Activated T-cell treated with anti-CD3 and anti-CD28 coated beads, Interleukin-2, amount 50 U/mL, for 72 hours (primary cell): ENCODE results near the gene RPIA. TPM values are rescaled to one million over a fixed set of nuclear protein-coding genes. Genes with fewer than 3 reads are reported as not detected.
"Not testable (repeated sequence)": the region's sequence is repeated elsewhere in the genome, so short reads cannot be mapped to it uniquely, and the experiment has no call there.

ENCODE experiments used
- ATAC-seq, 2 donors: fragments of 150-1000 bp; cut with Tn5 transposase; replicated peaks in 1 of 2; 2 replicates each; pipeline ENCODE4 v1.10.0; 2021; ENCODE audit warnings: moderate library complexity in 2 of 2, mild to moderate bottlenecking in 1 of 2
- DNase-seq, 2 donors: peaks; one replicate each; pipeline ENCODE4 v3.0.0; 2021 to 2022; ENCODE audit warnings: mixed read lengths in 1 of 2
- H3K27ac Mint-ChIP-seq: one replicate; pipeline ENCODE4 v1.8.0; 2022; ENCODE audit warnings: mild to moderate bottlenecking, moderate library complexity, mixed read lengths
- H3K27me3 Mint-ChIP-seq: one replicate; pipeline ENCODE4 v1.8.0; 2022; ENCODE audit warnings: low read depth, mixed read lengths
- H3K36me3 Mint-ChIP-seq, 2 donors: one replicate each; pipeline ENCODE4 v1.8.0; 2022; ENCODE audit warnings: mixed read lengths in 2 of 2, mild to moderate bottlenecking in 1 of 2; ENCODE audit not compliant: insufficient read depth in 2 of 2
- H3K4me1 Mint-ChIP-seq: one replicate; pipeline ENCODE4 v1.8.0; 2022; ENCODE audit warnings: low read depth, mixed read lengths
- H3K4me3 Mint-ChIP-seq, 2 donors: one replicate each; pipeline ENCODE4 v1.8.0; 2022; ENCODE audit warnings: mild to moderate bottlenecking in 2 of 2, mixed read lengths in 2 of 2, moderate library complexity in 2 of 2
- H3K9me3 Mint-ChIP-seq, 2 donors: one replicate each; pipeline ENCODE4 v1.8.0; 2022; ENCODE audit warnings: mixed read lengths in 2 of 2
- total RNA-seq, 2 donors: library from RNA; stranded (reverse); gene quantifications; one replicate each; pipeline ENCODE4 v1.2.3, GENCODE V29; 2022

RPIA gene
- total RNA-seq, 2 donors from 2014 or later: 32.3 to 43.8 TPM

- H3K4me3 Mint-ChIP-seq, H3K36me3 Mint-ChIP-seq, H3K4me1 Mint-ChIP-seq, ATAC-seq, H3K9me3 Mint-ChIP-seq, DNase-seq, H3K27me3 Mint-ChIP-seq, H3K27ac Mint-ChIP-seq: not testable (repeated sequence)
Observed at GRCh38 chr2:88773233-88774028, 82.0 kb downstream of the RPIA start.

- DNase-seq, H3K27me3 Mint-ChIP-seq, H3K4me1 Mint-ChIP-seq, H3K36me3 Mint-ChIP-seq, ATAC-seq, H3K9me3 Mint-ChIP-seq, H3K4me3 Mint-ChIP-seq: not testable (repeated sequence)
- H3K27ac Mint-ChIP-seq: peak overlapping the region; percentile 67
Observed at GRCh38 chr2:88789213-88789612, 97.7 kb downstream of the RPIA start.

GRCh38 chr2:88795932-88796331, 104.5 kb downstream of the RPIA start:
- H3K27me3 Mint-ChIP-seq, H3K4me1 Mint-ChIP-seq, H3K36me3 Mint-ChIP-seq, ATAC-seq, H3K27ac Mint-ChIP-seq, H3K4me3 Mint-ChIP-seq, H3K9me3 Mint-ChIP-seq, DNase-seq: not testable (repeated sequence)

GRCh38 chr2:88796523-88796922, 105.0 kb downstream of the RPIA start:
- H3K27me3 Mint-ChIP-seq, DNase-seq, H3K9me3 Mint-ChIP-seq, H3K4me3 Mint-ChIP-seq, H3K36me3 Mint-ChIP-seq, ATAC-seq, H3K4me1 Mint-ChIP-seq, H3K27ac Mint-ChIP-seq: not testable (repeated sequence)

- peak; percentile 60 to 62 for ATAC-seq
- H3K4me3 Mint-ChIP-seq: not testable (repeated sequence)
Observed at GRCh38 chr2:88797164-88797563, 105.7 kb downstream of the RPIA start.

More at GRCh38 chr2:88797164-88797563, 105.7 kb downstream of the RPIA start:
- not testable (repeated sequence) for H3K9me3 Mint-ChIP-seq, H3K36me3 Mint-ChIP-seq, H3K27me3 Mint-ChIP-seq, H3K27ac Mint-ChIP-seq, DNase-seq, H3K4me1 Mint-ChIP-seq

Other genes starting within 250 kb of the RPIA start
- gene FOXI3, start 239.0 kb upstream of the RPIA start, total RNA-seq: not detected
- gene EIF2AK3, start 64.2 kb upstream of the RPIA start, total RNA-seq: 10 to 100 TPM; 21.6 to 21.8 TPM